Upper lobe of right lung (tissue), 1 donor: ENCODE results near the gene MEG3. TPM values are rescaled to one million over a fixed set of nuclear protein-coding genes. Genes with fewer than 3 reads are reported as not detected.
A peak's percentile ranks its signal among the peaks of the same experiment; 100 is the strongest.

Experiments
- ATAC-seq: fragments of 200-7000 bp; cut with Tn5 transposase; one replicate; pipeline ENCODE4 v1.9.1; 2020; ENCODE audit warnings: mild to moderate bottlenecking, moderate library complexity
- DNase-seq: peaks from one replicate; pipeline ENCODE4 v3.0.0-alpha.2; 2020
- H3K27ac ChIP-seq: fragments of 200-600 bp; one replicate; pipeline ENCODE4 v1.8.0; 2022
- H3K27me3 ChIP-seq: fragments of 200-600 bp; one replicate; pipeline ENCODE4 v1.8.0; 2022; ENCODE audit warnings: mild to moderate bottlenecking
- H3K36me3 ChIP-seq: fragments of 200-600 bp; one replicate; pipeline ENCODE4 v1.8.0; 2022
- H3K4me1 ChIP-seq: fragments of 200-600 bp; one replicate; pipeline ENCODE4 v1.8.0; 2022
- H3K4me3 ChIP-seq: fragments of 200-600 bp; one replicate; pipeline ENCODE4 v1.8.0; 2022; ENCODE audit warnings: mild to moderate bottlenecking
- H3K9me3 ChIP-seq: fragments of 200-600 bp; one replicate; pipeline ENCODE4 v1.8.0; 2022
- intact Hi-C: fragments of 100-400 bp; cut with DNase I; formaldehyde crosslinking; loops from one replicate; pipeline ENCODE4 v1.11.0; 2022
- total RNA-seq: library from RNA; stranded (reverse); fragmentation: NEBNext Ultra II Directional; extraction: Animal tissue kit (Norgen Biotek cat#: 25700); gene quantifications from one replicate; pipeline ENCODE4 v1.2.1, GENCODE V29; 2021
- TF ChIP-seq, protein P1 (sequence below): fragments of 200-600 bp; IDR thresholded peaks from one replicate; pipeline ENCODE4 v1.8.0; 2022; ENCODE audit warnings: antibody characterized with exemption
- donor health status: DM: no; HTN: yes; CAD: no; lungs with severe emphysema.

Gene MEG3
- total RNA-seq, 1 donor from 2014 or later, result 15.6 TPM

DNA sequence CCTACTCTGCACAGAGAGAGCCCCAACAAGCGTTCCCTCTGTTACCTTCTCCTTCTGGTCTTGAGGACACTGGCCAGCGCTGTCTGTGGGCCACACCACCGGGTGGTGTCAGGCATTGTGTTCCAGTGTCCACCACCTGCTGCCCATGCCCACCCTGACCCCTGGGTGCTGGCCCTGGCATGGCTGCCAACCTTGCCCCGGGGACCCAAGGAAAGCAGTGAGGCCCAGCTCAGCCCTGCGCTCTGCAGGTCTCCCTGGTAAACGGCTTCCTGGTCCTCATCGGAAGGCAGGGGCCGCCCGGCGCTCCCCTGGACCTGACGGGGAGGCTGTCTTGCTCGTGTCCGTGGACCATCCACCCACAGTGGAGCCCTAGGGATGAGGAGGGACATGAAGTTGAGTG is 21.8 kb upstream of the MEG3 start:
- H3K27ac ChIP-seq, result no peak overlapping the region
- intact Hi-C loops, result no loop called here
- H3K4me3 ChIP-seq, result no peak overlapping the region
- TF ChIP-seq, protein P1, sequence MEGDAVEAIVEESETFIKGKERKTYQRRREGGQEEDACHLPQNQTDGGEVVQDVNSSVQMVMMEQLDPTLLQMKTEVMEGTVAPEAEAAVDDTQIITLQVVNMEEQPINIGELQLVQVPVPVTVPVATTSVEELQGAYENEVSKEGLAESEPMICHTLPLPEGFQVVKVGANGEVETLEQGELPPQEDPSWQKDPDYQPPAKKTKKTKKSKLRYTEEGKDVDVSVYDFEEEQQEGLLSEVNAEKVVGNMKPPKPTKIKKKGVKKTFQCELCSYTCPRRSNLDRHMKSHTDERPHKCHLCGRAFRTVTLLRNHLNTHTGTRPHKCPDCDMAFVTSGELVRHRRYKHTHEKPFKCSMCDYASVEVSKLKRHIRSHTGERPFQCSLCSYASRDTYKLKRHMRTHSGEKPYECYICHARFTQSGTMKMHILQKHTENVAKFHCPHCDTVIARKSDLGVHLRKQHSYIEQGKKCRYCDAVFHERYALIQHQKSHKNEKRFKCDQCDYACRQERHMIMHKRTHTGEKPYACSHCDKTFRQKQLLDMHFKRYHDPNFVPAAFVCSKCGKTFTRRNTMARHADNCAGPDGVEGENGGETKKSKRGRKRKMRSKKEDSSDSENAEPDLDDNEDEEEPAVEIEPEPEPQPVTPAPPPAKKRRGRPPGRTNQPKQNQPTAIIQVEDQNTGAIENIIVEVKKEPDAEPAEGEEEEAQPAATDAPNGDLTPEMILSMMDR, result no peak
- DNase-seq (no peak), ATAC-seq (peak; percentile 35)
- no peaks in the 10 kb centered on the region for H3K36me3 ChIP-seq
- no peaks in the 10 kb centered on the region for H3K27me3 ChIP-seq
- H3K4me1 ChIP-seq, result no peaks in the 10 kb centered on the region
- H3K9me3 ChIP-seq, result no peaks in the 10 kb centered on the region

DNA sequence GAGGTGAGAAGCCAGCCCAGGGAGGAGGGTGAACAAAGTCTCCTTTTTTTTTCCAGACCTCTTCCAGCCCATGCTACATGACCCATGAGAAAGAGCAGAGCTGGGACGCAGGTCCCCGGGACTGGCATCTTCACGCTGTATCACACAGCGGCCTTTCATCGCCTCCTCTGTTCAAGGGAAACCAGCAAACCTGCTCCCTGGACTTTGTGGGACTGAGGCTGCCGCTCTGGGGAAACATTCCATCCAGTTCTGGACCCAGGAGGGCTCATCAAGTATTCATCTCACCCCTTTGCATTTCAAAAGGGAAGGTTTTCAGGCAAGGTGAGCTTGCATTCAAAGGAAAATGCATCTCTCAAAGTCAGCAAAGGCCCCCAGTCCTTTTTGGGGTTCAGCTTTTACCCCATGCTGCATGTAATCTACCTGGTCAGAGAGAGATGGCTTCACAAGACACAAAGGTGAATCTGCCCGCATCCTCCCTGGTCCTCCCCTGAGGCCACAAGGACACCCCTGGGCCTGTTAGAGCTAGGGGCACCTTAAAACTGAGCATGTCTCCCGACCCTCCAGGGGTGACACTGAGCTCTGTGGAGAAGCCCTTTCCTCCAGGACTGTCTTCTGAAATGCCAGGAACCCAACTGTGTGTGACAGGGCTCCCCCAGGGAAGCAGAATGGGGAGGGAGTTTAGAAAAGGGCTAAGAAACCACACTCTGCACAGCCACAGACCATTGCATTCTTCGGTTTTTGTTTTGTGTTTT is 21.2 kb upstream of the MEG3 start:
- no peaks in the 10 kb centered on the region for H3K36me3 ChIP-seq
- no peak overlapping the region for H3K27ac ChIP-seq
- no peak for ATAC-seq
- H3K4me1 ChIP-seq, result no peaks in the 10 kb centered on the region
- TF ChIP-seq, protein P1, result no peak
- DNase-seq, result no peak
- no peaks in the 10 kb centered on the region for H3K27me3 ChIP-seq
- no peak overlapping the region for H3K4me3 ChIP-seq
- intact Hi-C loops, result no loop called here
- H3K9me3 ChIP-seq, result no peaks in the 10 kb centered on the region

DNA sequence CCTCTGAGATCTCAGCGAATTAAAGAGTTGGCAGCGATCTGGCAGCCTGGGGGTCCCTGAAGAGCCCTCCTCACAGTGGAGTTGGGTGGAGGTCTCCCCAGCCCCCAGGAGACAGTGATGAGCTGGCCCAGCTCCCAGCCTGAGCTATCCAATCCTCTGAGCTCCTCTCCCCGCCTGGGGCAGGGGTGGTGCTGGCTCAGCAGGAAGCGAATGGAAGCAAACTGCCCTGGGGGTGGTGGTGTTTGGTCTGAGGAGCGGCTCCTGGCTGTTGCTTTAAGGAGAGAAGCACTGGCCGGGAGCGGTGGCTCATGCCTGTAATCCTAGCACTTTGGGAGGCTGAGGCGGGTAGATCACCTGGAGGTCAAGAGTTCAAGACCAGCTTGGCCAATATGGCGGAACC is 19.5 kb upstream of the MEG3 start:
- Histone ChIP-seq H3K4me1 (no peaks in the 10 kb centered on the region), H3K27ac (no peak overlapping the region), H3K4me3 (no peak overlapping the region), H3K36me3 (no peaks in the 10 kb centered on the region), H3K9me3 (no peaks in the 10 kb centered on the region), H3K27me3 (peaks cover 9% of the 10 kb centered on the region)
- TF ChIP-seq, protein P1, result no peak
- DNase-seq (no peak), ATAC-seq (no peak)
- intact Hi-C loops, result no loop called here

DNA sequence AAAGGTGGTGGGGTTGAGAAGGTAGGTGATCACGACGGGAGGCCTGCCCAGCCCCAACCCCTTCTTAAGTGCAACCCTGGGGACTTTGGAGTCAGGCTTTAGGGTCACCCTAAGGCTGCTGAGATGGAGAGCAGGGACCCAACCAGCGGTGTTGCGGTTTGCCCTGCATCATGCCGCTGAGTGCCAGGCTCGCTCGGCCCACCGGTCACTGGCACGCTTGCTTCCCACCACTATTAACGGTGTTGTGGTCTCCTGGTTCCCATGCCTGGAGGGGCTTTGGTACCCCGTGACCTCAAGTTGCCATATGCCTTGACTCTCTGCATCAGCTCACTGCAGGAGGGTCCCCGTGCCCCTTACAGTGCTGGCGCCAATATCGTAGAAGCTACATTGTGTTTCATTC is 18.4 kb upstream of the MEG3 start:
- TF ChIP-seq, protein P1, result no peak
- no peak overlapping the region for H3K4me3 ChIP-seq
- no peak for DNase-seq
- H3K27ac ChIP-seq, result no peak overlapping the region
- H3K4me1 ChIP-seq, result no peaks in the 10 kb centered on the region
- no peaks in the 10 kb centered on the region for H3K36me3 ChIP-seq
- H3K9me3 ChIP-seq, result no peaks in the 10 kb centered on the region
- intact Hi-C loops, result no loop called here
- H3K27me3 ChIP-seq, result peaks cover 12% of the 10 kb centered on the region
- no peak for ATAC-seq

DNA sequence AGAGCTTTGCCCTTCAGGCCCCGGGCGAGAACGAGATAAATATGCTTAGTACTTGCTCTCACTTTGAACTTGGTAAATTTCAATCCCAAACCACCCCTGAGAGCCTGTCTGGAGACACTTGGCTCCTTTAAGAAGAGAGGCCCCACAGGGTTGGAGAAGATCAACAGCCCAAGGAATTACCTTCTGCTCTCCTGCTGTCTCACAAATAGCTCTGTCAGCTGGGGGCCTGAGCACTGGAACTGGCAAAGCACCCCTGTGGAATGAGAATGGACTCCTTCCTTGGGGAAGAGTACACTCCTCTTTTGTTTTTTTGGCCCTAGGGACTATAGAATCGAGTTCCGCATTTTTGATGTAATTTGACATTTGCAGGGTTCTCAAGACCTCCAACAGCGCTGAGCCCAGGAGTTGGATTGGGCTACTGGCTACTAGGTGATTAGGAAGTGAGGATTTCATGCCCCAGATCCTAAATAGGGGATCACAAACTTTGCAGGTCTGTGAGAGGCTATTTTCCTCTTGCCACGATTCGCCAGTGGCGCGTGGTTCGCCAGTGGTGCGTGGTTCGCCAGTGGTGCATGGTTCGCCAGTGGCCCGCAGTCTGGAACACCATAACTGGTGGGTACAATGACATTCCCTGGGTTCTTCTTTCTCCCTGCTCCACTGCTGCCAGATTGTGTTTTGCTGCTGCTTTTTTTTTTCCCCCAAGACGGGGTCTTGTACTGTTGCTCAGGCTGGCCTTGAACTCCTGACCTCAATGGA is 17.8 kb upstream of the MEG3 start:
- Histone ChIP-seq H3K36me3 (no peaks in the 10 kb centered on the region), H3K9me3 (no peaks in the 10 kb centered on the region), H3K4me1 (no peaks in the 10 kb centered on the region), H3K27ac (no peak overlapping the region), H3K27me3 (peaks cover 12% of the 10 kb centered on the region), H3K4me3 (no peak overlapping the region)
- DNase-seq (no peak), ATAC-seq (no peak)
- intact Hi-C loops, result no loop called here
- TF ChIP-seq, protein P1, result no peak
